HepG2 (cell line): Measurements from ENCODE around the gene SEMA3F. TPM values are rescaled to one million over a fixed set of nuclear protein-coding genes. Genes with fewer than 3 reads are reported as not detected.
A peak's percentile ranks its signal among the peaks of the same experiment; 100 is the strongest.

ENCODE experiments used
- ETS1 ChIP-seq: sonication (generic); formaldehyde crosslinking; IDR thresholded peaks from 2 replicates; pipeline ENCODE4 v1.4.0; 2020; ENCODE audit warnings: missing genetic modification reagents
- HDAC6 ChIP-seq: fragments of 200-600 bp; sonication (generic); IDR thresholded peaks from 2 replicates; pipeline ENCODE4 v1.7.0; 2017; ENCODE audit warnings: mild to moderate bottlenecking, antibody characterized with exemption, low read length, low read depth
- HNRNPUL1 ChIP-seq: fragments of 200-400 bp; formaldehyde crosslinking; IDR thresholded peaks from 2 replicates; pipeline ENCODE4 v1.6.1; 2017; ENCODE audit warnings: low read depth, mild to moderate bottlenecking, low read length, moderate library complexity
- JDP2 ChIP-seq: sonication (generic); formaldehyde crosslinking; IDR thresholded peaks from 2 replicates; pipeline ENCODE4 v1.8.1; 2022; ENCODE audit warnings: missing genetic modification reagents, borderline replicate concordance
- NPAS2 ChIP-seq: sonication (generic); formaldehyde crosslinking; IDR thresholded peaks from 2 replicates; pipeline ENCODE4 v1.8.0; 2022; ENCODE audit warnings: mild to moderate bottlenecking, missing genetic modification reagents, borderline replicate concordance
- SNAI1 ChIP-seq: sonication (generic); formaldehyde crosslinking; IDR thresholded peaks from 2 replicates; pipeline ENCODE4 v1.5.0; 2020; ENCODE audit warnings: mild to moderate bottlenecking, missing genetic modification reagents, borderline replicate concordance
- SNRNP70 ChIP-seq: fragments of 200-400 bp; formaldehyde crosslinking; IDR thresholded peaks from 2 replicates; pipeline ENCODE4 v1.6.1; 2017; ENCODE audit warnings: mild to moderate bottlenecking, low read depth, low read length, moderate library complexity
- SRSF9 ChIP-seq: fragments of 200-400 bp; formaldehyde crosslinking; IDR thresholded peaks from 2 replicates; pipeline ENCODE4 v1.6.1; 2018; ENCODE audit warnings: borderline replicate concordance, mild to moderate bottlenecking, low read depth, low read length; ENCODE audit not compliant: insufficient read depth, poor library complexity, severe bottlenecking
- YEATS2 ChIP-seq: sonication (generic); formaldehyde crosslinking; IDR thresholded peaks from 2 replicates; pipeline ENCODE4 v1.4.0; 2020; ENCODE audit warnings: missing genetic modification reagents, borderline replicate concordance
- ZNF441 ChIP-seq: sonication (generic); formaldehyde crosslinking; IDR thresholded peaks from 2 replicates; pipeline ENCODE4 v1.7.0; 2021; ENCODE audit warnings: missing genetic modification reagents, borderline replicate concordance
- ZNF569 ChIP-seq: sonication (generic); formaldehyde crosslinking; IDR thresholded peaks from 2 replicates; pipeline ENCODE4 v1.5.0; 2020; ENCODE audit warnings: mild to moderate bottlenecking, missing genetic modification reagents, moderate library complexity, borderline replicate concordance
- ZNF614 ChIP-seq: IDR thresholded peaks from 2 replicates; pipeline ENCODE4 v1.6.1; 2018; ENCODE audit warnings: missing biosample characterization, missing genetic modification reagents, inconsistent platforms, borderline replicate concordance
- ZNF772 ChIP-seq: sonication (generic); formaldehyde crosslinking; IDR thresholded peaks from 2 replicates; pipeline ENCODE4 v1.5.0; 2020; ENCODE audit warnings: mild to moderate bottlenecking, missing genetic modification reagents
- ZNF781 ChIP-seq: sonication (generic); formaldehyde crosslinking; IDR thresholded peaks from 2 replicates; pipeline ENCODE4 v1.5.1; 2020; ENCODE audit warnings: borderline replicate concordance, mild to moderate bottlenecking, missing genetic modification reagents; ENCODE audit errors: not compliant biosample characterization
- ZSCAN31 ChIP-seq: sonication (generic); formaldehyde crosslinking; IDR thresholded peaks from 2 replicates; pipeline ENCODE4 v1.5.0; 2020; ENCODE audit warnings: low read depth, mild to moderate bottlenecking, missing genetic modification reagents
- polyA plus RNA-seq, 8 experiments: library from polyadenylated mRNA; depleted of rRNA in 3 of 8; stranded (reverse) in 7 of 8; unstranded in 1 of 8; fragments of >200 nt; fragmentation: Illumina TruSeq in 4 of 8; extraction: Trizol in 4 of 8; gene quantifications; 2 replicates each; pipeline versions ENCODE4 v1.2.1 to v1.2.3, GENCODE V29; 2011 to 2016; ENCODE audit warnings: low read depth in 4 of 8, missing spikeins in 1 of 8, mixed read lengths in 1 of 8; ENCODE audit not compliant: insufficient read depth in 1 of 8
- total RNA-seq, 5 experiments: library from RNA; depleted of rRNA; stranded (reverse); fragments of >200 nt; fragmentation: Illumina TruSeq; extraction: Trizol; gene quantifications; 2 replicates each; pipeline ENCODE4 v1.2.3, GENCODE V29; 2016; ENCODE audit warnings: low read depth in 1 of 5
- TF ChIP-seq, protein P1 (sequence below): sonication (generic); IDR thresholded peaks from 2 replicates; pipeline ENCODE4 v1.6.1; 2016; ENCODE audit warnings: low read depth, borderline replicate concordance
- TF ChIP-seq, protein P2 (sequence below): sonication (generic); formaldehyde crosslinking; IDR thresholded peaks from 2 replicates; pipeline ENCODE4 v1.5.1; 2020; ENCODE audit warnings: missing genetic modification reagents, mild to moderate bottlenecking, borderline replicate concordance
- TF ChIP-seq, protein P3 (sequence below): sonication (generic); formaldehyde crosslinking; IDR thresholded peaks from 2 replicates; pipeline ENCODE4; 2020; ENCODE audit warnings: missing genetic modification reagents, mild to moderate bottlenecking, borderline replicate concordance

Gene SEMA3F
- total and polyA plus RNA-seq, 2 of the 13 experiments (the other 11 are each of a cell fraction or from before 2014, with no cell fraction given) = 7.6 to 17.2 TPM

DNA sequence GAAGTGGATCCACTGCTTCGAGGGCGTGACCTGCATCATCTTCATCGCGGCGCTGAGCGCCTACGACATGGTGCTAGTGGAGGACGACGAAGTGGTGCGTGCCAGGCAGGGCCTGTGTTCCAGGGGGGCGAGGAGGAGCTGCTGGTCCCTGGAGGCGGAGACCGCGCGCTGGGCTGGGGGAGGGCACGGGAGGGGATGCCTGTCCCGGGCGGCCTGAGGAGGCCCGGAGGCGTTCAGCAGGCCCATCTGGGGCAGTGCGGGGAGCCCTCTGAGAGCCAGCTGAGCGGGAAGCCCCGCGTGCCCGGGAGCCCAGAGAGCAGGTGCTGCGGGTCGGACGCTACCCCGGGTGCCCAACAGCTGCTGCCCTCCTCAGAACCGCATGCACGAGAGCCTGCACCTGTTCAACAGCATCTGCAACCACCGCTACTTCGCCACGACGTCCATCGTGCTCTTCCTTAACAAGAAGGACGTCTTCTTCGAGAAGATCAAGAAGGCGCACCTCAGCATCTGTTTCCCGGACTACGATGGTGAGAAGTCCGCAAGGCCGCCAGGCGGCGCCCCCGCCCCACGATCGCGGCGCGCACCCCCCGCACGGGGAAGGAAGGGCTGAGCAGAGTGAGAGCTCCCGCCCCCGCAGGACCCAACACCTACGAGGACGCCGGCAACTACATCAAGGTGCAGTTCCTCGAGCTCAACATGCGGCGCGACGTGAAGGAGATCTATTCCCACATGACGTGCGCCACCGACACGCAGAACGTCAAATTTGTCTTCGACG, 39.2 kb downstream of the SEMA3F start (continued):
- TF ChIP-seq, protein P1, sequence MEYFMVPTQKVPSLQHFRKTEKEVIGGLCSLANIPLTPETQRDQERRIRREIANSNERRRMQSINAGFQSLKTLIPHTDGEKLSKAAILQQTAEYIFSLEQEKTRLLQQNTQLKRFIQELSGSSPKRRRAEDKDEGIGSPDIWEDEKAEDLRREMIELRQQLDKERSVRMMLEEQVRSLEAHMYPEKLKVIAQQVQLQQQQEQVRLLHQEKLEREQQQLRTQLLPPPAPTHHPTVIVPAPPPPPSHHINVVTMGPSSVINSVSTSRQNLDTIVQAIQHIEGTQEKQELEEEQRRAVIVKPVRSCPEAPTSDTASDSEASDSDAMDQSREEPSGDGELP = no peak
- TF ChIP-seq NPAS2 = no peak
- 0 out of 2 replicates have a peak, but pooled peaks have one; percentile 22 for TF ChIP-seq YEATS2 (CRISPR knock-in tag)
- peak; percentile 73; the same call in 1 of the 2 replicates for TF ChIP-seq ZNF772 (CRISPR knock-in tag)
- no peak for TF ChIP-seq ZNF441 (CRISPR knock-in tag)
- TF ChIP-seq, protein P2, sequence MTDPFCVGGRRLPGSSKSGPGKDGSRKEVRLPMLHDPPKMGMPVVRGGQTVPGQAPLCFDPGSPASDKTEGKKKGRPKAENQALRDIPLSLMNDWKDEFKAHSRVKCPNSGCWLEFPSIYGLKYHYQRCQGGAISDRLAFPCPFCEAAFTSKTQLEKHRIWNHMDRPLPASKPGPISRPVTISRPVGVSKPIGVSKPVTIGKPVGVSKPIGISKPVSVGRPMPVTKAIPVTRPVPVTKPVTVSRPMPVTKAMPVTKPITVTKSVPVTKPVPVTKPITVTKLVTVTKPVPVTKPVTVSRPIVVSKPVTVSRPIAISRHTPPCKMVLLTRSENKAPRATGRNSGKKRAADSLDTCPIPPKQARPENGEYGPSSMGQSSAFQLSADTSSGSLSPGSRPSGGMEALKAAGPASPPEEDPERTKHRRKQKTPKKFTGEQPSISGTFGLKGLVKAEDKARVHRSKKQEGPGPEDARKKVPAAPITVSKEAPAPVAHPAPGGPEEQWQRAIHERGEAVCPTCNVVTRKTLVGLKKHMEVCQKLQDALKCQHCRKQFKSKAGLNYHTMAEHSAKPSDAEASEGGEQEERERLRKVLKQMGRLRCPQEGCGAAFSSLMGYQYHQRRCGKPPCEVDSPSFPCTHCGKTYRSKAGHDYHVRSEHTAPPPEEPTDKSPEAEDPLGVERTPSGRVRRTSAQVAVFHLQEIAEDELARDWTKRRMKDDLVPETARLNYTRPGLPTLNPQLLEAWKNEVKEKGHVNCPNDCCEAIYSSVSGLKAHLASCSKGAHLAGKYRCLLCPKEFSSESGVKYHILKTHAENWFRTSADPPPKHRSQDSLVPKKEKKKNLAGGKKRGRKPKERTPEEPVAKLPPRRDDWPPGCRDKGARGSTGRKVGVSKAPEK (CRISPR knock-in tag) = no peak
- no peak for TF ChIP-seq JDP2 (CRISPR knock-in tag)
- no peak for TF ChIP-seq SNAI1
- no peak for TF ChIP-seq HNRNPUL1
- no peak for TF ChIP-seq ETS1
- no peak for TF ChIP-seq HDAC6
- TF ChIP-seq, protein P3, sequence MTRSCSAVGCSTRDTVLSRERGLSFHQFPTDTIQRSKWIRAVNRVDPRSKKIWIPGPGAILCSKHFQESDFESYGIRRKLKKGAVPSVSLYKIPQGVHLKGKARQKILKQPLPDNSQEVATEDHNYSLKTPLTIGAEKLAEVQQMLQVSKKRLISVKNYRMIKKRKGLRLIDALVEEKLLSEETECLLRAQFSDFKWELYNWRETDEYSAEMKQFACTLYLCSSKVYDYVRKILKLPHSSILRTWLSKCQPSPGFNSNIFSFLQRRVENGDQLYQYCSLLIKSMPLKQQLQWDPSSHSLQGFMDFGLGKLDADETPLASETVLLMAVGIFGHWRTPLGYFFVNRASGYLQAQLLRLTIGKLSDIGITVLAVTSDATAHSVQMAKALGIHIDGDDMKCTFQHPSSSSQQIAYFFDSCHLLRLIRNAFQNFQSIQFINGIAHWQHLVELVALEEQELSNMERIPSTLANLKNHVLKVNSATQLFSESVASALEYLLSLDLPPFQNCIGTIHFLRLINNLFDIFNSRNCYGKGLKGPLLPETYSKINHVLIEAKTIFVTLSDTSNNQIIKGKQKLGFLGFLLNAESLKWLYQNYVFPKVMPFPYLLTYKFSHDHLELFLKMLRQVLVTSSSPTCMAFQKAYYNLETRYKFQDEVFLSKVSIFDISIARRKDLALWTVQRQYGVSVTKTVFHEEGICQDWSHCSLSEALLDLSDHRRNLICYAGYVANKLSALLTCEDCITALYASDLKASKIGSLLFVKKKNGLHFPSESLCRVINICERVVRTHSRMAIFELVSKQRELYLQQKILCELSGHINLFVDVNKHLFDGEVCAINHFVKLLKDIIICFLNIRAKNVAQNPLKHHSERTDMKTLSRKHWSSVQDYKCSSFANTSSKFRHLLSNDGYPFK = no peak
- no peak for TF ChIP-seq SNRNP70
- TF ChIP-seq ZSCAN31 (CRISPR knock-in tag) = no peak; the same call in 1 of the 2 replicates
- TF ChIP-seq ZNF614 = 0 out of 2 replicates have a peak, but pooled peaks have one; percentile 34
- TF ChIP-seq ZNF781 (CRISPR knock-in tag) = no peak
- TF ChIP-seq SRSF9 = no peak
- TF ChIP-seq ZNF569 (CRISPR knock-in tag) = no peak
